Spinal cord (tissue), 10 donors: ENCODE results near the gene PDE4D. TPM values are rescaled to one million over a fixed set of nuclear protein-coding genes. Genes with fewer than 3 reads are reported as not detected.

Experiments used
- DNase-seq, 6 donors: peaks; one replicate each; pipeline versions ENCODE4 v3.0.0 to v3.0.0-alpha.2; 2013 to 2015; ENCODE audit warnings: low spot score in 6 of 6, low read depth in 4 of 6
- H3K27ac ChIP-seq: one replicate; pipeline ENCODE4 v1.5.1; 2013; ENCODE audit warnings: low read depth, low read length, control low read depth
- H3K27me3 ChIP-seq: one replicate; pipeline ENCODE4 v1.6.1; 2013; ENCODE audit warnings: low read length; ENCODE audit not compliant: control insufficient read depth, insufficient read depth
- H3K36me3 ChIP-seq: one replicate; pipeline ENCODE4 v1.6.1; 2013; ENCODE audit warnings: low read length; ENCODE audit not compliant: control insufficient read depth, insufficient read depth
- H3K4me1 ChIP-seq: one replicate; pipeline ENCODE4 v1.6.1; 2013; ENCODE audit warnings: low read length; ENCODE audit not compliant: control insufficient read depth, insufficient read depth
- H3K4me3 ChIP-seq: one replicate; pipeline ENCODE4 v1.5.1; 2013; ENCODE audit warnings: low read depth, low read length, control low read depth
- H3K9me3 ChIP-seq: one replicate; pipeline ENCODE4 v1.6.1; 2013; ENCODE audit warnings: low read length; ENCODE audit not compliant: control insufficient read depth, insufficient read depth
- WGBS: methylation state at CpG from one replicate; pipeline ENCODE4 v1.1.5; 2013; ENCODE audit warnings: missing lambda C conversion rate; ENCODE audit not compliant: insufficient coverage; 5-methylcytosine and 5-hydroxymethylcytosine counted together
- polyA plus RNA-seq, 2 donors: library from polyadenylated mRNA; unstranded; fragments of 120-200 nt; gene quantifications; one replicate each; pipeline ENCODE4 v1.2.1, GENCODE V29; 2013; ENCODE audit not compliant: insufficient read length in 2 of 2
- small RNA-seq: library from RNA; depleted of rRNA; stranded (forward); fragments of <200 nt; gene quantifications from one replicate; pipeline ENCODE3, GENCODE V24; 2014; ENCODE audit warnings: low replicate concordance
- total RNA-seq, 2 donors: library from RNA; depleted of rRNA in 1 of 2; stranded (reverse); fragments of 120-200 nt in 1 of 2; fragments of >200 nt in 1 of 2; gene quantifications; one replicate each; pipeline versions ENCODE4 v1.2.3 to v1.2.4, GENCODE V29; 2013 to 2014
- donor health status: healthy.

Gene PDE4D
- total and polyA plus RNA-seq, 4 donors = 16.1 to 84.0 (median 37.0) TPM

- Histone ChIP-seq H3K9me3 (no peaks in the 10 kb centered on the region), H3K27ac (peak overlapping the region; percentile 52), H3K4me1 (peaks cover 13% of the 10 kb centered on the region), H3K4me3 (no peak overlapping the region), H3K27me3 (no peaks in the 10 kb centered on the region), H3K36me3 (no peaks in the 10 kb centered on the region)
- peak in 2 of 6 donors; percentile 45 to 86 for DNase-seq
- WGBS = 0% methylated on average over 2 of the region's 5 CpGs
Measured at GRCh38 chr5:58925627-58926540, 967.6 kb downstream of the PDE4D start.

- Histone ChIP-seq H3K27me3 (no peaks in the 10 kb centered on the region), H3K9me3 (no peaks in the 10 kb centered on the region), H3K36me3 (no peaks in the 10 kb centered on the region), H3K4me1 (peaks cover 16% of the 10 kb centered on the region), H3K4me3 (no peak overlapping the region), H3K27ac (peak overlapping the region; percentile 74)
- 40% methylated on average over 1 of the region's 5 CpGs for WGBS
- peak in 5 of 6 donors; percentile 47 to 91 (median 68) for DNase-seq
Measured at GRCh38 chr5:58924306-58924705, 969.2 kb downstream of the PDE4D start.

- DNase-seq = no peak
- Histone ChIP-seq H3K36me3 (no peaks in the 10 kb centered on the region), H3K9me3 (no peaks in the 10 kb centered on the region), H3K27ac (peak overlapping the region; percentile 74), H3K27me3 (no peaks in the 10 kb centered on the region), H3K4me1 (peaks cover 16% of the 10 kb centered on the region), H3K4me3 (no peak overlapping the region)
- WGBS = 54% methylated on average over 2 of the region's 2 CpGs
Measured at GRCh38 chr5:58923355-58923754, 970.2 kb downstream of the PDE4D start.

GRCh38 chr5:58922461-58923171 lies 970.9 kb downstream of the PDE4D start:
- H3K27me3 ChIP-seq = no peaks in the 10 kb centered on the region
- no peaks in the 10 kb centered on the region for H3K36me3 ChIP-seq
- WGBS = 36% methylated on average over 14 of the region's 15 CpGs
- peak in 5 of 6 donors; percentile 53 to 91 (median 70) for DNase-seq
- no peaks in the 10 kb centered on the region for H3K9me3 ChIP-seq
- no peak overlapping the region for H3K4me3 ChIP-seq
- H3K27ac ChIP-seq = peak overlapping the region; percentile 74
- H3K4me1 ChIP-seq = peaks cover 16% of the 10 kb centered on the region

- H3K4me3 ChIP-seq = no peak overlapping the region
- no peaks in the 10 kb centered on the region for H3K27me3 ChIP-seq
- whole genome bisulfite sequencing = no CpG with 5 or more reads among the region's 1 CpG
- peaks cover 16% of the 10 kb centered on the region for H3K4me1 ChIP-seq
- H3K9me3 ChIP-seq = no peaks in the 10 kb centered on the region
- no peaks in the 10 kb centered on the region for H3K36me3 ChIP-seq
- no peak overlapping the region for H3K27ac ChIP-seq
- DNase-seq = no peak
Measured at GRCh38 chr5:58921159-58921558, 972.4 kb downstream of the PDE4D start.

- DNase-seq = no peak
- Histone ChIP-seq H3K9me3 (no peaks in the 10 kb centered on the region), H3K27me3 (no peaks in the 10 kb centered on the region), H3K4me3 (no peak overlapping the region), H3K36me3 (no peaks in the 10 kb centered on the region), H3K4me1 (peaks cover 12% of the 10 kb centered on the region), H3K27ac (no peak overlapping the region)
- 71% methylated on average over 3 of the region's 5 CpGs for WGBS
Measured at GRCh38 chr5:58919833-58920232, 973.7 kb downstream of the PDE4D start.

Small RNA genes within 50 kb of the gene (small RNA-seq; reads per million reads assigned to genes)
- 26.9 reads per million, percentile 97 among the genes with 10 or more reads in this experiment for gene MIR582
